B cell (primary cell): Measurements from ENCODE around the gene FRAT2. TPM values are rescaled to one million over a fixed set of nuclear protein-coding genes. Genes with fewer than 3 reads are reported as not detected.

Source experiments
- ATAC-seq: fragments of 200-7000 bp; cut with Tn5 transposase; one replicate; pipeline ENCODE4 v1.10.0; 2021; ENCODE audit warnings: low read depth, mild to moderate bottlenecking, moderate number of reproducible peaks, moderate library complexity
- CTCF ChIA-PET: fragments of 350-600 bp; sonication (Branson Sonifier 250); formaldehyde crosslinking; loops from one replicate; lab custom pipeline; 2021; ENCODE audit warnings: antibody characterized with exemption, inconsistent platforms; lab: Charles Lee
- POLR2A ChIA-PET: fragments of 350-600 bp; sonication (Branson Sonifier 250); formaldehyde crosslinking; loops from one replicate; lab custom pipeline; 2021; ENCODE audit warnings: antibody characterized with exemption; lab: Charles Lee
- DNase-seq: peaks from one replicate; pipeline ENCODE4 v3.0.0; 2013
- H2AFZ ChIP-seq: 2 replicates; pipeline ENCODE4 v1.6.1; 2012; ENCODE audit warnings: mild to moderate bottlenecking, low read depth, low read length; ENCODE audit not compliant: insufficient read depth, poor library complexity, severe bottlenecking
- H3K27ac ChIP-seq, 2 donors: 1 replicate in 1 of 2; 2 replicates in 1 of 2; pipeline ENCODE4 v1.5.1; 2012 to 2013; ENCODE audit warnings: low read length in 2 of 2, mild to moderate bottlenecking in 2 of 2, moderate library complexity in 1 of 2
- H3K27me3 ChIP-seq, 4 experiments: fragments of 200-600 bp in 1 of 4; sonication (generic) in 1 of 4; replicated peaks in 1 of 4; 1 replicate in 2 of 4; 2 replicates in 2 of 4; pipeline versions ENCODE4 v1.6.1 to v1.7.0; 2013 to 2016; ENCODE audit warnings: low read length in 3 of 4, mild to moderate bottlenecking in 2 of 4, mixed read lengths in 1 of 4, moderate library complexity in 1 of 4; ENCODE audit not compliant: insufficient read depth in 4 of 4, control insufficient read depth in 3 of 4; ENCODE audit errors: control extremely low read depth in 1 of 4
- H3K36me3 ChIP-seq, 2 experiments: replicated peaks in 1 of 2; 1 replicate in 1 of 2; 2 replicates in 1 of 2; pipeline versions ENCODE4 v1.6.1 to v1.7.1; 2013; ENCODE audit warnings: low read length in 1 of 2; ENCODE audit not compliant: insufficient read depth in 2 of 2, control insufficient read depth in 1 of 2; ENCODE audit errors: control extremely low read depth in 1 of 2, extremely low read depth in 1 of 2
- H3K4me1 ChIP-seq, 2 donors: fragments of 200-600 bp in 1 of 2; sonication (generic) in 1 of 2; 1 replicate in 1 of 2; 2 replicates in 1 of 2; pipeline versions ENCODE4 v1.5.1 to v1.6.1; 2013 to 2017; ENCODE audit warnings: low read length in 2 of 2; ENCODE audit not compliant: control insufficient read depth in 2 of 2, insufficient read depth in 2 of 2
- H3K4me2 ChIP-seq: replicated peaks from 2 replicates; pipeline ENCODE3; 2012; ENCODE audit warnings: mild to moderate bottlenecking, low read depth, low read length; ENCODE audit not compliant: poor library complexity, severe bottlenecking
- H3K4me3 ChIP-seq, 5 experiments: fragments of 200-600 bp in 1 of 5; sonication (generic) in 1 of 5; 1 replicate in 3 of 5; 2 replicates in 2 of 5; pipeline versions ENCODE4 v1.5.1 to v1.7.0; 2011 to 2016; ENCODE audit warnings: low read length in 4 of 5, mild to moderate bottlenecking in 4 of 5, low read depth in 2 of 5, control low read depth in 1 of 5, moderate library complexity in 1 of 5; ENCODE audit not compliant: insufficient read depth in 1 of 5; ENCODE audit errors: control extremely low read depth in 1 of 5, extremely low read depth in 1 of 5
- H3K79me2 ChIP-seq: fragments of 200-600 bp; sonication (generic); one replicate; pipeline ENCODE4 v1.6.0; 2016; ENCODE audit warnings: low read length; ENCODE audit not compliant: control insufficient read depth, insufficient read depth
- H3K9ac ChIP-seq: fragments of 200-600 bp; sonication (generic); 2 replicates; pipeline ENCODE4 v1.6.1; 2017; ENCODE audit warnings: mild to moderate bottlenecking, low read length, moderate library complexity
- H3K9me3 ChIP-seq, 3 donors: one replicate each; pipeline versions ENCODE4 v1.6.1 to v1.7.1; 2013; ENCODE audit warnings: low read length in 2 of 3; ENCODE audit not compliant: control insufficient read depth in 2 of 3, insufficient read depth in 1 of 3; ENCODE audit errors: control extremely low read depth in 1 of 3
- H4K20me1 ChIP-seq: 2 replicates; pipeline ENCODE4 v1.6.0; 2012; ENCODE audit warnings: mild to moderate bottlenecking, low read length; ENCODE audit not compliant: insufficient read depth, control insufficient read depth, poor library complexity, severe bottlenecking
- H3K27ac Mint-ChIP-seq: one replicate; pipeline ENCODE4 v1.8.0; 2021; ENCODE audit warnings: mixed read lengths
- H3K27me3 Mint-ChIP-seq: one replicate; pipeline ENCODE4 v1.8.0; 2021; ENCODE audit warnings: mixed read lengths
- H3K4me1 Mint-ChIP-seq: one replicate; pipeline ENCODE4 v1.8.0; 2021; ENCODE audit warnings: mixed read lengths
- H3K4me3 Mint-ChIP-seq: one replicate; pipeline ENCODE4 v1.8.0; 2021; ENCODE audit warnings: mixed read lengths
- H3K9me3 Mint-ChIP-seq: one replicate; pipeline ENCODE4 v1.8.0; 2022; ENCODE audit warnings: mixed read lengths; ENCODE audit not compliant: insufficient read depth
- EZH2 ChIP-seq: IDR thresholded peaks from 2 replicates; pipeline ENCODE4 v1.6.1; 2012; ENCODE audit warnings: borderline replicate concordance, low read depth, mild to moderate bottlenecking, moderate library complexity, low read length; ENCODE audit not compliant: insufficient read depth, poor library complexity, severe bottlenecking
- WGBS: methylation state at CpG from one replicate; pipeline ENCODE4 v1.1.5; 2013; ENCODE audit warnings: missing lambda C conversion rate; ENCODE audit not compliant: insufficient coverage; 5-methylcytosine and 5-hydroxymethylcytosine counted together
- intact Hi-C: fragments of 100-400 bp; cut with micrococcal nuclease; formaldehyde crosslinking; loops from one replicate; pipeline ENCODE4 v1.10.0; 2022
- polyA plus RNA-seq: library from polyadenylated mRNA; depleted of rRNA; stranded (reverse); fragments of >200 nt; gene quantifications from 2 replicates; pipeline ENCODE4 v1.2.3, GENCODE V29; 2012
- total RNA-seq, 2 donors: library from RNA; stranded (reverse); fragments of 120-200 nt in 1 of 2; gene quantifications; 1 replicate in 1 of 2; 2 replicates in 1 of 2; pipeline versions ENCODE4 v1.2.3 to v1.2.4, GENCODE V29; 2013 to 2022
- TF ChIP-seq, protein P1 (sequence below): fragments of 200-600 bp; IDR thresholded peaks from one replicate; pipeline ENCODE4 v1.8.0; 2022; ENCODE audit warnings: antibody characterized with exemption, mild to moderate bottlenecking

FRAT2 gene
- total and polyA plus RNA-seq, 2 donors (not counting 1 experiment from before 2014, with no cell fraction given): 4.9 to 30.2 TPM

DNA sequence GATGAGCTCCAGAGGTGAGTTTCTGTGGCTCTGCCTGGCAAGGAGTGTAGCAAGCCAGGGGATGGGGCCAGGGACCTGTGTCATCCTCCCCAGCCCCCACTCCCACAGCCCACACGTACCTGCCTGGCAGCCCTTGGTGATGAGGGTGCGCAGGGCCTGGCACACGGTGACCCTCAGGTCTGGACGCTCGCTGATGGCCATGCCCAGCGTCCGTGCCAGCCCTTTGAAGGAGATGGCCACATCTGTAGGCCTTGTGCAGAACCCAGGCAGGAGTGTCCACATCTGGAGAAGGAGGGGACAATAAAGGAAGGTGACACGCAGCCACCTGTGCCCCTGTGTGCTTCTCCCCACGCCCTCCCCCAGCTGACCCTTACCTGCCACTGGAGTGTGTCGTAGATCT lies 38.9 kb upstream of the FRAT2 start:
- H3K4me1 Mint-ChIP-seq: no peaks in the 10 kb centered on the region
- ATAC-seq (no peak), DNase-seq (no peak)
- H3K27me3 Mint-ChIP-seq: no peaks in the 10 kb centered on the region
- H3K27ac Mint-ChIP-seq: no peak overlapping the region
- H3K4me3 Mint-ChIP-seq: no peak overlapping the region
- POLR2A ChIA-PET: interaction anchor here (0.5 kb wide), 1 partner anchor 1109 kb away, joined by 3 read pairs; no protein-coding TSS in a partner anchor
- H3K9me3 Mint-ChIP-seq: no peaks in the 10 kb centered on the region
- no peak overlapping the region for H3K4me3 ChIP-seq
- H3K9ac ChIP-seq: no peak overlapping the region
- H3K36me3 ChIP-seq: peaks cover 0 to 57% of the 10 kb centered on the region in 2 experiments
- peaks cover 0 to 3% (median 0%) of the 10 kb centered on the region in 3 donors for H3K9me3 ChIP-seq
- CTCF ChIA-PET: no interaction called here
- no peaks in the 10 kb centered on the region for H3K4me1 ChIP-seq
- intact Hi-C loops: no loop called here
- no peaks in the 10 kb centered on the region for H3K79me2 ChIP-seq
- H3K27me3 ChIP-seq: no peaks in the 10 kb centered on the region
- no peak overlapping the region for H3K27ac ChIP-seq
- no peak overlapping the region for H2AFZ ChIP-seq
- no peak overlapping the region for H3K4me2 ChIP-seq
- TF ChIP-seq EZH2: no peak
- 100% methylated on average over 10 of the region's 10 CpGs for WGBS
- H4K20me1 ChIP-seq: no peaks in the 10 kb centered on the region

DNA sequence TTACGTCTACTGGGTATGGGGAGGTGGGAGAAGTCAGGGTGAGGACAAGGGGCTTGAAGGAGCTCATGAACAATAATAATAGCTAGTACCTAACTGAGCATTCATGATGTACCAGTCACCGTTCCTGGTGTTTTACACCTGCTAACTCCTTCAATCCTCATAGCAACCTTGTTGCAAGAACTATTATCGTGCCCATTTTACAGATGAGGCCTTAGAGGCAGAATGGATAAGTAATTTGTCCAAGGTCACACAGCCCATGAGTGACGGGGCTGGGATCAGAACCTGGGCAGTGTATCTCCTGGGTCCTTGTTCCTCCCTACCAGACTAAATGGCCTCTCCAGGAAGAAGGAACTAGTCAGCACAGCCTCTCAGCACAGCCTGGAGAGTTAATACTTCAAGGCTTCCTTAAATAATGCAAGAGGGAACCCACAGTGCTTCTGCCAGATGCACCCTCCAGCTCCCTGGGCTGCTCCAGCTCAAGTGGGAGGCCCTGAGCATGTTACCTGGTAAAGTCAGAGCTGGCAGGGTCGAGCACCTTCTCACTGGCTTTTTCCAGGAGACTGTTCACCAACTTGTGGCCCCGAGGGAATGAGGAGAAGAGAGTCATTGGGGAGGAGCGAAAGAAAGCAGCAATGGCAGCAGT lies 37.8 kb upstream of the FRAT2 start:
- CTCF ChIA-PET: no interaction called here
- no peaks in the 10 kb centered on the region for H3K27me3 ChIP-seq
- DNase-seq (no peak), ATAC-seq (no peak)
- H4K20me1 ChIP-seq: no peaks in the 10 kb centered on the region
- TF ChIP-seq EZH2: no peak
- TF ChIP-seq, protein P1, sequence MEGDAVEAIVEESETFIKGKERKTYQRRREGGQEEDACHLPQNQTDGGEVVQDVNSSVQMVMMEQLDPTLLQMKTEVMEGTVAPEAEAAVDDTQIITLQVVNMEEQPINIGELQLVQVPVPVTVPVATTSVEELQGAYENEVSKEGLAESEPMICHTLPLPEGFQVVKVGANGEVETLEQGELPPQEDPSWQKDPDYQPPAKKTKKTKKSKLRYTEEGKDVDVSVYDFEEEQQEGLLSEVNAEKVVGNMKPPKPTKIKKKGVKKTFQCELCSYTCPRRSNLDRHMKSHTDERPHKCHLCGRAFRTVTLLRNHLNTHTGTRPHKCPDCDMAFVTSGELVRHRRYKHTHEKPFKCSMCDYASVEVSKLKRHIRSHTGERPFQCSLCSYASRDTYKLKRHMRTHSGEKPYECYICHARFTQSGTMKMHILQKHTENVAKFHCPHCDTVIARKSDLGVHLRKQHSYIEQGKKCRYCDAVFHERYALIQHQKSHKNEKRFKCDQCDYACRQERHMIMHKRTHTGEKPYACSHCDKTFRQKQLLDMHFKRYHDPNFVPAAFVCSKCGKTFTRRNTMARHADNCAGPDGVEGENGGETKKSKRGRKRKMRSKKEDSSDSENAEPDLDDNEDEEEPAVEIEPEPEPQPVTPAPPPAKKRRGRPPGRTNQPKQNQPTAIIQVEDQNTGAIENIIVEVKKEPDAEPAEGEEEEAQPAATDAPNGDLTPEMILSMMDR: no peak
- H3K27ac ChIP-seq: no peak overlapping the region
- no peaks in the 10 kb centered on the region for H3K79me2 ChIP-seq
- WGBS: 98% methylated on average over 5 of the region's 7 CpGs
- no peak overlapping the region for H2AFZ ChIP-seq
- H3K27me3 Mint-ChIP-seq: no peaks in the 10 kb centered on the region
- POLR2A ChIA-PET: no interaction called here
- H3K9ac ChIP-seq: no peak overlapping the region
- no peak overlapping the region for H3K4me3 Mint-ChIP-seq
- no peak overlapping the region for H3K27ac Mint-ChIP-seq
- H3K9me3 Mint-ChIP-seq: no peaks in the 10 kb centered on the region
- H3K4me1 Mint-ChIP-seq: peaks cover 2% of the 10 kb centered on the region
- no peak overlapping the region for H3K4me3 ChIP-seq
- peaks cover 0 to under 1% of the 10 kb centered on the region in 2 donors for H3K4me1 ChIP-seq
- H3K36me3 ChIP-seq: peaks cover 0 to 50% of the 10 kb centered on the region in 2 experiments
- peaks cover 0 to 3% (median 0%) of the 10 kb centered on the region in 3 donors for H3K9me3 ChIP-seq
- H3K4me2 ChIP-seq: no peak overlapping the region
- intact Hi-C loops: no loop called here
